ENCODE data around the gene ZSCAN16. TPM values are rescaled to one million over a fixed set of nuclear protein-coding genes. Genes with fewer than 3 reads are reported as not detected.

The ZSCAN16 gene
- total and polyA plus RNA-seq, 2 experiments from 2014 or later = 1.2 TPM

DNA sequence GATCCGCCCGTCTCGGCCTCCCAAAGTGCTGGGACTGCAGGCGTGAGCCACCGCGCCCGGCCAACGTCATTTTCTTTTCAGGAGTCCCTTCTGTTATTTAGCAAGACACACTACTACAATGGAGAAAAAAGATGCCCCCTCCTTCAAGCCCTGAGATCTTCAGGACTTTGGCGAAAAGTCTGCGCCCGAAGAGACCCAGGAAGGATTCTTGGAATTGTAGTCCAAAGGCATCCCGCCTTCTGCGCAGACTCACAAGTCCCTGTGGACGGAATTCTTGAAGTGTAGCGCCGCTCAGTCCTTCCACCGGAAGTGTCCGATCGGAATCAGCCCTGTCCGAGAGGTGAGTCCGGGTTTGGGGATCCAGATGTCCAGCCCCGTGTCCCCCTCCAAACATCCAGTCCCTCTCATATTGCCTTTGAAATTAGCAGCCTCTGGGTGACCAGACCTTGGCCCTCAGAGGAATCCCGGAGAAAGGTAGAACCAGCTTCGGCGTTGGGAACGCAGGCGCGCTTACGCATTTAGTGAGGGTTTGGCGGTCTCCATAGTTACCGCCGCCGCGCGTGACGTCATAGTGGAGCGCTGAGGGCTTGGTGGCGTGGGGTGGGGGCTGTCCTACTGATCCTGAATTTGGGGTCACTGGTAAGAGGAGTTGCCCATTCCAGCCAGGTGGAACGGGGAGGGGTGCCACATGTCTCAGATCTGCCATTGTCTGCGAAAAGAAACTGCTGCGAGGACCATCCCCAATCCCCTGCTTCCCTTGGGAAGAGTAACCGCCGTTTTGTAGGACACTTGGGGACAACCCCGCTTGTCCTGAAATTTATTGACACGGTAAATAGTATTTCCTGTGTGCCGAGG is 43.6 kb upstream of the ZSCAN16 start:
- no peaks in the 10 kb centered on the region for H3K36me3 ChIP-seq (ENCODE audit: low read depth)
- H3K4me2 ChIP-seq (ENCODE audit: unreplicated experiment) = peak overlapping the region; percentile 91
- no peaks in the 10 kb centered on the region; the same call in 1 of the 2 replicates for H3K4me1 ChIP-seq (ENCODE audit: insufficient read depth)
- no peaks in the 10 kb centered on the region for H3K79me2 ChIP-seq (ENCODE audit: insufficient read depth)
- peak overlapping the region; percentile 93 for H3K9ac ChIP-seq
- no peaks in the 10 kb centered on the region for H4K20me1 ChIP-seq (ENCODE audit: insufficient read depth)
- peak overlapping the region; percentile 88 for H3K27ac ChIP-seq
- peak overlapping the region; percentile 98 for H2AFZ ChIP-seq
- WGBS, 2 experiments (ENCODE audit: low coverage in 1 of 2, low lambda C conversion rate in 2 of 2, missing lambda C conversion rate in 2 of 2) = 2% methylated on average over 46 of the region's 46 CpGs
- no peaks in the 10 kb centered on the region for H3F3A ChIP-seq (ENCODE audit: insufficient read depth)
- H3K27me3 ChIP-seq (replicated peaks; ENCODE audit: insufficient read depth) = no peaks in the 10 kb centered on the region
- H3K4me3 ChIP-seq = peak overlapping the region; percentile 88
- in situ Hi-C loops (cut with MboI) = no loop called here
- DNase-seq = peak; percentile 98
- H3K9me2 ChIP-seq (ENCODE audit: insufficient read depth) = no peaks in the 10 kb centered on the region
- H3K9me3 ChIP-seq (ENCODE audit: low read depth) = no peaks in the 10 kb centered on the region
- TF ChIP-seq EZH2 (IDR thresholded peaks at IDR 0.05; ENCODE audit: insufficient read depth, poor library complexity, severe bottlenecking) (no peak), EZH2phosphoT487 (IDR thresholded peaks at IDR 0.05; ENCODE audit: insufficient read depth, low read depth) (no peak)

- Histone ChIP-seq H3K9me2 (ENCODE audit: insufficient read depth) (no peaks in the 10 kb centered on the region), H3K9me3 (ENCODE audit: low read depth) (no peaks in the 10 kb centered on the region), H3K27me3 (replicated peaks; ENCODE audit: insufficient read depth) (no peaks in the 10 kb centered on the region), H3K4me1 (ENCODE audit: insufficient read depth) (no peaks in the 10 kb centered on the region; the same call in 1 of the 2 replicates), H4K20me1 (ENCODE audit: insufficient read depth) (no peaks in the 10 kb centered on the region), H3K27ac (peak overlapping the region; percentile 88), H3F3A (ENCODE audit: insufficient read depth) (no peaks in the 10 kb centered on the region), H3K79me2 (ENCODE audit: insufficient read depth) (no peaks in the 10 kb centered on the region), H3K36me3 (ENCODE audit: low read depth) (no peaks in the 10 kb centered on the region), H3K4me3 (peak overlapping the region; percentile 88), H2AFZ (peak overlapping the region; percentile 98), H3K4me2 (ENCODE audit: unreplicated experiment) (peak overlapping the region; percentile 91), H3K9ac (peak overlapping the region; percentile 93)
- in situ Hi-C loops (cut with MboI) = no loop called here
- no peak for DNase-seq
- no peak for TF ChIP-seq EZH2phosphoT487 (IDR thresholded peaks at IDR 0.05; ENCODE audit: insufficient read depth, low read depth)
- TF ChIP-seq EZH2 (IDR thresholded peaks at IDR 0.05; ENCODE audit: insufficient read depth, poor library complexity, severe bottlenecking) = no peak
- 9 to 15% methylated on average over 4 of the region's 4 CpGs for WGBS, 2 experiments (ENCODE audit: low coverage in 1 of 2, low lambda C conversion rate in 2 of 2, missing lambda C conversion rate in 2 of 2)
Measured at GRCh38 chr6:28081486-28081751, 43.0 kb upstream of the ZSCAN16 start.

GRCh38 chr6:28082939-28083338 is 41.5 kb upstream of the ZSCAN16 start:
- no peaks in the 10 kb centered on the region for H3F3A ChIP-seq (ENCODE audit: insufficient read depth)
- in situ Hi-C loops (cut with MboI) = no loop called here
- H3K4me2 ChIP-seq (ENCODE audit: unreplicated experiment) = no peak overlapping the region
- no peak overlapping the region for H3K27ac ChIP-seq
- no peak for TF ChIP-seq EZH2phosphoT487 (IDR thresholded peaks at IDR 0.05; ENCODE audit: insufficient read depth, low read depth)
- no peak for TF ChIP-seq EZH2 (IDR thresholded peaks at IDR 0.05; ENCODE audit: insufficient read depth, poor library complexity, severe bottlenecking)
- H4K20me1 ChIP-seq (ENCODE audit: insufficient read depth) = no peaks in the 10 kb centered on the region
- H3K9me2 ChIP-seq (ENCODE audit: insufficient read depth) = no peaks in the 10 kb centered on the region
- H3K36me3 ChIP-seq (ENCODE audit: low read depth) = no peaks in the 10 kb centered on the region
- peak; percentile 18 for DNase-seq
- H3K27me3 ChIP-seq (replicated peaks; ENCODE audit: insufficient read depth) = no peaks in the 10 kb centered on the region
- no peaks in the 10 kb centered on the region for H3K79me2 ChIP-seq (ENCODE audit: insufficient read depth)
- no peak overlapping the region for H2AFZ ChIP-seq
- H3K9me3 ChIP-seq (ENCODE audit: low read depth) = no peaks in the 10 kb centered on the region
- H3K9ac ChIP-seq = no peak overlapping the region
- no peaks in the 10 kb centered on the region; the same call in 1 of the 2 replicates for H3K4me1 ChIP-seq (ENCODE audit: insufficient read depth)
- no peak overlapping the region for H3K4me3 ChIP-seq

- DNase-seq = no peak
- Histone ChIP-seq H4K20me1 (ENCODE audit: insufficient read depth) (no peaks in the 10 kb centered on the region), H3K27me3 (replicated peaks; ENCODE audit: insufficient read depth) (no peaks in the 10 kb centered on the region), H3K27ac (no peak overlapping the region), H3K79me2 (ENCODE audit: insufficient read depth) (no peaks in the 10 kb centered on the region), H3K4me2 (ENCODE audit: unreplicated experiment) (no peak overlapping the region), H2AFZ (no peak overlapping the region), H3K4me1 (ENCODE audit: insufficient read depth) (no peaks in the 10 kb centered on the region), H3K36me3 (ENCODE audit: low read depth) (0 out of 2 replicates have a peak, but pooled peaks cover 4% of the 10 kb centered on the region), H3F3A (ENCODE audit: insufficient read depth) (no peaks in the 10 kb centered on the region), H3K9me2 (ENCODE audit: insufficient read depth) (no peaks in the 10 kb centered on the region), H3K9me3 (ENCODE audit: low read depth) (no peaks in the 10 kb centered on the region), H3K9ac (no peak overlapping the region), H3K4me3 (no peak overlapping the region)
- TF ChIP-seq EZH2phosphoT487 (IDR thresholded peaks at IDR 0.05; ENCODE audit: insufficient read depth, low read depth) = no peak
- no peak for TF ChIP-seq EZH2 (IDR thresholded peaks at IDR 0.05; ENCODE audit: insufficient read depth, poor library complexity, severe bottlenecking)
- in situ Hi-C loops (cut with MboI) = no loop called here
- 75 to 76% methylated on average over 5 of the region's 5 CpGs for WGBS, 2 experiments (ENCODE audit: low coverage in 1 of 2, low lambda C conversion rate in 2 of 2, missing lambda C conversion rate in 2 of 2)
Measured at GRCh38 chr6:28089054-28089453, 35.4 kb upstream of the ZSCAN16 start.

Measured in GM23248 (cell line).